Measurements from ENCODE around the gene TMEM108. TPM values are rescaled to one million over a fixed set of nuclear protein-coding genes. Genes with fewer than 3 reads are reported as not detected.

TMEM108 gene
- total and polyA plus RNA-seq, 3 donors from 2014 or later: 13.9 to 44.3 (median 16.1) TPM

DNA sequence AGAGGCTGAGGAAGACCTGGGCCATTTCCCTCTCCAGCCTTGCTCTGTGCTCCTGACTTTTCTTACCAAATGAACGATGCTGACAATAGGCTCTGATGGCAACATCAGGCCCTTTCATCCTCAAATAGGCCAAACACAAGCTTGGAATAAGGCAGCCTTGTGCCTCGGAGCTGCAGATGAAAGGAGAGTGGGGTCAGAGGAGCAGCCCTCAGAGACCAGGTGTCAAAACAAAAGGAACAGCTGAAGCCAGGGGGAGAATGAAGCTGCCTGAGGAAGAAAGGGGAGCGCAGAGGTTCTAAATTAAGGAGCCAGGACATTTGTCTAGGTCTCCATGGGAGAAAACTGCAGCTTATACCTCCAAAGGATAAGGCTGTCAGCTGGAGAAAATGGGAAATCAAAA, 366.7 kb downstream of the TMEM108 start:
- intact Hi-C loops (cut with DNase I; ENCODE audit: low total_unique reads): no loop called here
- 77 to 83% methylated on average over 3 of the region's 3 CpGs for WGBS, 2 donors
- no peak for DNase-seq
- TF ChIP-seq, protein P1, sequence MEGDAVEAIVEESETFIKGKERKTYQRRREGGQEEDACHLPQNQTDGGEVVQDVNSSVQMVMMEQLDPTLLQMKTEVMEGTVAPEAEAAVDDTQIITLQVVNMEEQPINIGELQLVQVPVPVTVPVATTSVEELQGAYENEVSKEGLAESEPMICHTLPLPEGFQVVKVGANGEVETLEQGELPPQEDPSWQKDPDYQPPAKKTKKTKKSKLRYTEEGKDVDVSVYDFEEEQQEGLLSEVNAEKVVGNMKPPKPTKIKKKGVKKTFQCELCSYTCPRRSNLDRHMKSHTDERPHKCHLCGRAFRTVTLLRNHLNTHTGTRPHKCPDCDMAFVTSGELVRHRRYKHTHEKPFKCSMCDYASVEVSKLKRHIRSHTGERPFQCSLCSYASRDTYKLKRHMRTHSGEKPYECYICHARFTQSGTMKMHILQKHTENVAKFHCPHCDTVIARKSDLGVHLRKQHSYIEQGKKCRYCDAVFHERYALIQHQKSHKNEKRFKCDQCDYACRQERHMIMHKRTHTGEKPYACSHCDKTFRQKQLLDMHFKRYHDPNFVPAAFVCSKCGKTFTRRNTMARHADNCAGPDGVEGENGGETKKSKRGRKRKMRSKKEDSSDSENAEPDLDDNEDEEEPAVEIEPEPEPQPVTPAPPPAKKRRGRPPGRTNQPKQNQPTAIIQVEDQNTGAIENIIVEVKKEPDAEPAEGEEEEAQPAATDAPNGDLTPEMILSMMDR (IDR thresholded peaks at IDR 0.05): no peak
- no peak for TF ChIP-seq POLR2A (IDR thresholded peaks at IDR 0.05)
- H3K4me3 ChIP-seq: no peak overlapping the region
- H3K4me1 ChIP-seq: no peaks in the 10 kb centered on the region
- no peaks in the 10 kb centered on the region for H3K36me3 ChIP-seq (ENCODE audit: low read depth, missing control alignments)
- H3K9me3 ChIP-seq: no peaks in the 10 kb centered on the region
- no peaks in the 10 kb centered on the region for H3K27me3 ChIP-seq
- no peak overlapping the region for H3K27ac ChIP-seq

DNA sequence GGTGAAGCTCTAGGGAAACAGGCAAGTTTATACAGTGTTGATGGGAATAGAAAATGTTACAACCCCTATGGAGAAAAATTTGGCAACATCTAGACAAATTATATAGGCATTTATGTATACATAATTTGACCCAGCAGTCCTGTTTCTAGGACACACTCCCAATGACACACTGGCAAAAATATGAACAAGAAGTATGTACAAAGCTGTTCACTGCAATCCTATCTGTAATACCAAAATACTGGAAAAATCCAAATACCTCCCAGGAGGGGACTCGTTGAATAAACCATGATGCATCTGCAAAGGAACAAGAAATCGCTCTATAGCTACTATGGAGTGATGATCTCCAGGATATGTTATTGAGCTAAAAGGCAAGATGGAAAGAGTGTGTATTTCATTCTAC, 370.2 kb downstream of the TMEM108 start:
- H3K4me3 ChIP-seq: no peak overlapping the region
- no peaks in the 10 kb centered on the region for H3K36me3 ChIP-seq (ENCODE audit: low read depth, missing control alignments)
- H3K27me3 ChIP-seq: no peaks in the 10 kb centered on the region
- intact Hi-C loops (cut with DNase I; ENCODE audit: low total_unique reads): no loop called here
- H3K27ac ChIP-seq: no peak overlapping the region
- 83 to 92% methylated on average over 2 of the region's 2 CpGs for WGBS, 2 donors
- H3K9me3 ChIP-seq: no peaks in the 10 kb centered on the region
- DNase-seq: no peak
- no peak for TF ChIP-seq POLR2A (IDR thresholded peaks at IDR 0.05)
- TF ChIP-seq, protein P1 (IDR thresholded peaks at IDR 0.05): no peak
- H3K4me1 ChIP-seq: no peaks in the 10 kb centered on the region

DNA sequence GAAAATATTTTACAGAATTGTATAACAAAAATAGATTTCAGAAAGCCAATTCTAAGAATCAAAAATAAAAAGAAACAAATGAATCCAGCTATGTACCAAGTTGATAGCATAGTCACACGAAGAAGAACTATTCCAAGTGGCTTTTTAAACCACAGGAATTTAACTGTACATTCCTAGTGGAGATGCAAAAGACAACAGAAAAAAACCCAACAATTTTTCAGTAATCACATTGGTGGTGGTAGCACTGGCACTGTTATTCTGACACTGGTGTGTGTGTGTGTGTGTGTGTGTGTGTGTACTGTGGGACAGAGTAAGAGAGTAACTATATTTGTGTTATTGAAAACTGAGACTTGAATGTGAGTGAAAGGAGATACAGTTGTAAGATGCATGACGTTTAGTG, 370.8 kb downstream of the TMEM108 start:
- TF ChIP-seq POLR2A (IDR thresholded peaks at IDR 0.05): no peak
- 52 to 63% methylated on average over 2 of the region's 2 CpGs for WGBS, 2 donors
- no peaks in the 10 kb centered on the region for H3K4me1 ChIP-seq
- DNase-seq: no peak
- no peaks in the 10 kb centered on the region for H3K27me3 ChIP-seq
- H3K36me3 ChIP-seq (ENCODE audit: low read depth, missing control alignments): no peaks in the 10 kb centered on the region
- intact Hi-C loops (cut with DNase I; ENCODE audit: low total_unique reads): no loop called here
- H3K27ac ChIP-seq: no peak overlapping the region
- no peak overlapping the region for H3K4me3 ChIP-seq
- no peaks in the 10 kb centered on the region for H3K9me3 ChIP-seq

DNA sequence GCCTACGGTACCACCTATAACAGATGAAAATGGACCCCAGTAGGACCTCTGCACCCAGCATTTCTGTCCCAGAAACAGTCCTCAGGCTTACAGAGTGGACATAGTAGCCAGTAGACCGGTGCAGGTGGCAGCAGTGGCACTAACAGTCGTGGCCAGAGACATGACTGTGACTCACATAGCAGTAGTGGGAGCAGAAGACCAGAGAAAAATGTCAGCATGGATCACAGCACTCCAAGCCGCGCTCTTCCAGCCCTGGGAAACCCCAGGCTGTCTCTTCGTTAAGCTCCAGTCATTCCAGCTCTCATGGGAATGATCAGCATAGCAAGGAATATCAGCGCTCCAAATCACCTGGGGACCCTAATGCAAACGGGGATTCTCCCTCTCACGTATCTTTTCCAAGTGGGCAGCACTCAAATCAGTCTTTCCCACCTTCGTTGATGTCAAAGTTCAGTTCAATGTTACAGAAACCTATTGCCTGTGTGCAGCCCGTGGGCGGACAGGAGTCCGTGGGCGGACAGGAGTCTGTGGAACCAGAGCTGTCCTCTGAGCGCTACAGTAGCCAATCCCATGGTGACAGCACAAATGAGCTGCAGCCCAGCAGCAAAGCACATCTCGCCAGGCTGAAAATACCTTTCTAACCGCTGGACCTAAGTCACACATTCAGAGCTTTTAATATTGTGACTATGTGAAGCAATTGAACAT, 372.2 kb downstream of the TMEM108 start:
- Histone ChIP-seq H3K27ac (no peak overlapping the region), H3K4me3 (no peak overlapping the region), H3K9me3 (no peaks in the 10 kb centered on the region), H3K4me1 (no peaks in the 10 kb centered on the region), H3K27me3 (no peaks in the 10 kb centered on the region), H3K36me3 (ENCODE audit: low read depth, missing control alignments) (no peaks in the 10 kb centered on the region)
- intact Hi-C loops (cut with DNase I; ENCODE audit: low total_unique reads): no loop called here
- WGBS, 2 donors: 57 to 67% methylated on average over 14 to 17 of the region's 17 CpGs
- TF ChIP-seq, protein P1 (IDR thresholded peaks at IDR 0.05): no peak
- no peak for TF ChIP-seq POLR2A (IDR thresholded peaks at IDR 0.05)
- no peak for DNase-seq

DNA sequence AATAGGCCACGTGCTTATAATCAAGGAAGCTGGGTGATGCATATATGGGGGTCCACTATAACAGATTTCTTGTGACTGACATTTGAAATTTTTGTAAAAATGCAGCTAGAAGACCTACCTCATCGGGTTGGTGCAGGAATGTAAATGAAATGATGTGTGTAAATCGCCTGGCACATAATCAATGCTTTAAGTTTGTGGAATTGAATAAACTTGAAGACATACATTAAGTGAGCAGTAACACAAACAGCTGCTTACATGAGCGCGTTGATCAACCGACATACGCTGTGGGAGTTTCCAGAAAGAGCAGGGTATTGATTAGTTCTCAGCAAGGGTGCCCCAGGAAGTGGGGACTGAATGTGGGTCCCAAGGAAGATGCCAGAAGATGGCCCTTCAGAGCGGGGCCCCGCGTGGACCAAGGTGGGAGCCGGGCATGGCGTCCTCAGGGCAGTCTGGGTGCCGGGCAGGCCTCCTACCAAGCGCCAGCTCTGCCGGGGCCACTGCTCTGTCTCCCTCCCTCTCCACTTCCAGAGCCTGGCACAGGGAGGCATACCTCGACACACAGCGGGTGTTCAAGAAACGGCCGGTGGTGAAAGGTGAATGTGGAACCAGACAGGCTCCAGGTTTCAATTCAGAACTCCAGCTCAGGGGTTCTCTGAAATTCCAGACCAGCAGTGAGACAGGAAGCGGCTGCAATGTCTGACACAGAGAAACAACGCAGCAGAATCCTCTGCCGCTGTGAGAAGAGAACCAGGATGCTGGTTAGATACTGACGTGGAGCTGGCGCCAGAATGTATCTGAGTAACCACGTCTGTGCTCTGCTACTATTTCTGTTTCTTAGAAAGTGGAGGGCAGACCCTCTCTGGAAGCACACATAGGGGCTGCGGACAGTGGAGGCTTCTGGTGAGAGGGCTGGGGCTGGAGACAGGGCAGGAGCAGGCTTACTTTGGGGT, 374.3 kb downstream of the TMEM108 start:
- TF ChIP-seq, protein P1 (IDR thresholded peaks at IDR 0.05): no peak
- TF ChIP-seq POLR2A (IDR thresholded peaks at IDR 0.05): no peak
- intact Hi-C loops (cut with DNase I; ENCODE audit: low total_unique reads): no loop called here
- no peak overlapping the region for H3K27ac ChIP-seq
- H3K9me3 ChIP-seq: no peaks in the 10 kb centered on the region
- DNase-seq: peak; percentile 27
- H3K27me3 ChIP-seq: no peaks in the 10 kb centered on the region
- H3K36me3 ChIP-seq (ENCODE audit: low read depth, missing control alignments): no peaks in the 10 kb centered on the region
- no peaks in the 10 kb centered on the region for H3K4me1 ChIP-seq
- no peak overlapping the region for H3K4me3 ChIP-seq
- 64 to 66% methylated on average over 19 to 26 of the region's 26 CpGs for WGBS, 2 donors
